ENCODE data around the gene NKD2.
"Not testable (repeated sequence)": the region's sequence is repeated elsewhere in the genome, so short reads cannot be mapped to it uniquely, and the experiment has no call there.

NKD2 gene

DNA sequence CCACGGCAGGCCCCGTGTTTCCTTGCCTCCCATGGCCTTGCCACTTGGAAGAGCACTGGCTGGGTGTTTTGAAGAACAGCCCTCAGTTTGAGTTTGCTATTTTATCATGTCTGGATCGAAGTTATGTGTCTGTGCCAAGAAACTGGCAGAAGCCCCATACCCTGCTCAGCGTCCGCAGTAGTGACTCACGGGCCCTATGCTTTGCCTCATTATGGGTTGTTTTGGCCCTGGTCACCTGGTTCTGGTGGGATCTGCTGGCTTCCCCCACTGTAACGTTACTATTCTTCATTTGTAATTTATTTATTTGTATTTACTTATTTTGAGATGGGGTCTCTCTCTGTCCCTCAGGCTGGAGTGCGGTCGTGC is 42.3 kb upstream of the NKD2 start:
- no peak overlapping the region for H3K4me3 ChIP-seq (ENCODE audit: low read depth, low read length)
- no peak for TF ChIP-seq CTCF (IDR thresholded peaks at IDR 0.05; ENCODE audit: low read depth, low read length)
- no peak for DNase-seq
- no peaks in the 10 kb centered on the region for H3K27me3 ChIP-seq
- H3K36me3 ChIP-seq: no peaks in the 10 kb centered on the region
- H3K4me1 ChIP-seq: peaks cover 16% of the 10 kb centered on the region
- H3K9me3 ChIP-seq: no peaks in the 10 kb centered on the region

- TF ChIP-seq CTCF (IDR thresholded peaks at IDR 0.05; ENCODE audit: low read depth, low read length): no peak
- Histone ChIP-seq H3K9me3 (no peaks in the 10 kb centered on the region), H3K4me1 (peaks cover 16% of the 10 kb centered on the region), H3K27me3 (no peaks in the 10 kb centered on the region), H3K36me3 (no peaks in the 10 kb centered on the region), H3K4me3 (ENCODE audit: low read depth, low read length) (no peak overlapping the region)
- no peak for DNase-seq
Observed at GRCh38 chr5:966941-967340, 41.7 kb upstream of the NKD2 start.

GRCh38 chr5:968881-969280 is 39.7 kb upstream of the NKD2 start:
- no peak for TF ChIP-seq CTCF (IDR thresholded peaks at IDR 0.05; ENCODE audit: low read depth, low read length)
- no peak for DNase-seq
- H3K27me3 ChIP-seq: no peaks in the 10 kb centered on the region
- H3K9me3 ChIP-seq: no peaks in the 10 kb centered on the region
- no peak overlapping the region for H3K4me3 ChIP-seq (ENCODE audit: low read depth, low read length)
- no peaks in the 10 kb centered on the region for H3K36me3 ChIP-seq
- peaks cover 5% of the 10 kb centered on the region for H3K4me1 ChIP-seq

GRCh38 chr5:969408-969839 is 39.2 kb upstream of the NKD2 start:
- no peaks in the 10 kb centered on the region for H3K36me3 ChIP-seq
- no peaks in the 10 kb centered on the region for H3K9me3 ChIP-seq
- TF ChIP-seq CTCF (IDR thresholded peaks at IDR 0.05; ENCODE audit: low read depth, low read length): no peak
- no peak for DNase-seq
- H3K27me3 ChIP-seq: no peaks in the 10 kb centered on the region
- H3K4me3 ChIP-seq (ENCODE audit: low read depth, low read length): no peak overlapping the region
- H3K4me1 ChIP-seq: no peaks in the 10 kb centered on the region

DNA sequence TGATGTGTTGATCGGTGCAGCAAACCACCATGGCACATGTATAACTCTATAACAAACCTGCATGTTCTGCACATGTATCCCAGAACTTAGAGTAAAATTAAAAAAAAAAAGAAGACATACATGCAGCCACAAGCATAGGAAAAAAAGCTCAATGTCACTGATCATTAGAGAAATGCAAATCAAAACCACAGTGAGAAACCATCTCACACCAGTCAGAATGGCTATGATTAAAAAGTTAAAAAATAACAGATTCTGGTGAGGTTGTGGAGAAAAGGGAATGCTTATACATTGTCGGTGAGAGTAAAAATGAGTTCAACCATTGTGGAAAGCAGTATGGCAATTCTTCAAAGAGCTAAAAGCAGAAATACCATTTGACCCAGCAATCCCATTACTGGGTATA is 36.0 kb upstream of the NKD2 start:
- not testable (repeated sequence) for H3K27me3 ChIP-seq; H3K36me3 ChIP-seq; H3K9me3 ChIP-seq; H3K4me1 ChIP-seq; H3K4me3 ChIP-seq (ENCODE audit: low read depth, low read length); DNase-seq

DNA sequence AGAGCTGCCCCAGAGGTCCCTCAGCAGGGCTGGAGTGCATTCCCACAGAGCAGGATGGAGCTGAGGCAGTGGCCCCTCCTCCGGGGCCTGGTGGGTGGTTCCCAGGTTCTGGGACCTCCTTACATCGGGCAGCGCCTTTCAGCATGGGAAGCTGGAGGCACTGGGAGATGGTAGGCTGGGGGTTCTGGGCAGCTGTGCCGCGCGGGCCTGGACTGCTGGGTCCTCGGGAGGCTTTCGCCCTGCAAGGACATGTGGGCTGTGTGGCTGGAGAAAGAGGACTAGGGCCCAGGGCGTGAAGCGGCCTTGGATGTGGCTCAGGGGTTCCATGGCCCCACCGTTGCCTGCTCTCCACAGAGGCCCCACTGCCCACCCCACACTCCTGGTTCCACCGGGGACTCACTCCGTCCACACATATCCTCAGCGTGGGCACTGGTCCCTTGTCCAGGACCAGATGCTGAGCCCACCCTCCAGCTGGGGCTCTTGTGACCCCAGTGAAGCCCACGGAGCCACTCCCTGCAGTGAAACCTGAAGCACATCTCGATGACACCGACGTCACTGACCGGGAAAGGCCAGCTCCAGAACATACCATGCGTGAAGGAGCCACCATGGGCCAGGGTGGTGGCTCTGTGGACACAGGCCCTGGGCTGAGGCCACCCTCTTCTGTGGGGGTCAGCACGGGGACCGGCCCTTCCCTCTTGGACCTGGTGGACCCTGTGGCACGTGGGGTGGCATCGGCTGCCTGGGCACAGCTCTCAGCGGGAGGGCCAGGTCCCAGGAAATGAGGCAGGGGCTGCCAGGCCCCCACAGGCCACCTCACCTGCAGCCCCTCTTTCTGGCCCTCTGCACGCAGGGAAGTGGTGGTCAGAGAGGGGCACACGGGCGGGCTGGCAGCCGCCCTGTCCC is 31.5 kb upstream of the NKD2 start:
- TF ChIP-seq CTCF (IDR thresholded peaks at IDR 0.05; ENCODE audit: low read depth, low read length): no peak
- Histone ChIP-seq H3K4me3 (ENCODE audit: low read depth, low read length) (no peak overlapping the region), H3K27me3 (no peaks in the 10 kb centered on the region)

More for the DNA sequence above, 31.5 kb upstream of the NKD2 start:
- no peaks in the 10 kb centered on the region for H3K36me3 ChIP-seq
- no peaks in the 10 kb centered on the region for H3K9me3 ChIP-seq
- no peak for DNase-seq
- peaks cover 8% of the 10 kb centered on the region for H3K4me1 ChIP-seq

Measured in BE2C (cell line).